GM23338 (cell line): ENCODE results near the gene CPLANE2.

Experiments used
- CTCF ChIP-seq, 2 experiments: fragments of 200-600 bp in 1 of 2; sonication (generic) in 1 of 2; conservative IDR thresholded peaks; 2 replicates each; pipeline versions ENCODE4 v1.5.1 to v1.6.1; 2016 to 2017; ENCODE audit warnings: antibody characterized with exemption in 2 of 2, low read depth in 2 of 2, mild to moderate bottlenecking in 2 of 2, moderate library complexity in 1 of 2
- EZH2 ChIP-seq: fragments of 200-600 bp; sonication (generic); IDR thresholded peaks from one replicate; pipeline ENCODE4 v1.8.0; 2017; ENCODE audit warnings: antibody characterized with exemption, mild to moderate bottlenecking, low read depth; ENCODE audit not compliant: unreplicated experiment
- EZH2phosphoT487 ChIP-seq: fragments of 200-600 bp; sonication (generic); IDR thresholded peaks from one replicate; pipeline ENCODE4 v1.8.1; 2018; ENCODE audit warnings: antibody characterized with exemption; ENCODE audit not compliant: unreplicated experiment
- REST ChIP-seq: IDR thresholded peaks from one replicate; pipeline ENCODE4 v1.6.1; 2018; ENCODE audit warnings: antibody characterized with exemption; ENCODE audit not compliant: unreplicated experiment

GRCh38 chr1:16202281-16203210 is 34.4 kb downstream of the CPLANE2 start:
- TF ChIP-seq REST (no peak), CTCF (conservative IDR thresholded peaks at IDR 0.05; ENCODE audit: low read depth in 2 of 2) (no peak), EZH2 (no peak), EZH2phosphoT487 (no peak)
